ENCODE data around the gene ROCK1. TPM values are rescaled to one million over a fixed set of nuclear protein-coding genes. Genes with fewer than 3 reads are reported as not detected.

Gene ROCK1
- total RNA-seq, 1 experiment from 2014 or later: 14.3 TPM

- DNase-seq (ENCODE audit: low read depth, low spot score): no peak
Measured at GRCh38 chr18:21112140-21112473, 494 bp upstream of the ROCK1 start.

GRCh38 chr18:21110713-21111345 is 784 bp downstream of the ROCK1 start:
- in situ Hi-C loops (cut with HindIII; ENCODE audit: low pct_unique_long_range_greater_than_20kb, low sequenced_read_pairs): no loop called here
- peak; percentile 14 for DNase-seq (ENCODE audit: low read depth, low spot score)

More at GRCh38 chr18:21112140-21112473, 494 bp upstream of the ROCK1 start:
- in situ Hi-C loops (cut with HindIII; ENCODE audit: low pct_unique_long_range_greater_than_20kb, low sequenced_read_pairs): no loop called here

DNA sequence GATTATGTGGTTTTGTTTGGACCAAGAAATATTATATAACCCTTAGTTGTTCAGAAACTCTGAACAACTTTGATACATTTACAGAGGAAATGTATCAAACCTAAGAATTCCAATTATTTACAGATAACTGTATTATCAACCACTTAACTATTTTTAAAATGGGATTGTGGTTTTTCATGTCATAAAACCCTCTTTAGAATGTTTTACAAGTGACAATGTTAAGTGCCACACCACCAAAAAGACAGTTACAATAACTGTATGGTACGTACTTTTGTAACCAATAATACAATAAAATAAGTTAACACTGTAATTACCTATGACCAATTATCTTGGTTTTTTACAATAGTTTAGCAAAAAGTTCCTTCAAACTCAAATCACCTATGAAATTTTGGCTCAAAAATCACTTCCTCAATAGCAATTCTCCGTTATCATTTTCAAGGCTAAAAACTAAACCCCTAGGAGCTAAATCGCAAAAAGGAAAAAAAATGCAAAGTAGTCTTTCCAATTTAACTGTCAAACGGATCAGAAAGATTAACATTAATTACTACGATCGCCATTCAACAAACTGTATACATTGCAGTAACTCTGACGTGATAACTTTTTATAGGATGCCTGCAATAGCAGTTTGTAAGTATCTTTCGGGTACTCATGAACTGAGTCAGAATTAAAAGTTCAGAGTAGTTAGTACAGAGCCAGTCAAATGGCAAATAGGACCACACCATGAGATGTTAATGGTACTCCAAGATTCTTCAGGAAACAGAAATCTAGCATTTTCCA is 1.5 kb downstream of the ROCK1 start:
- DNase-seq (ENCODE audit: low read depth, low spot score): no peak
- in situ Hi-C loops (cut with HindIII; ENCODE audit: low pct_unique_long_range_greater_than_20kb, low sequenced_read_pairs): no loop called here

GRCh38 chr18:21105936-21106335 is 5.7 kb downstream of the ROCK1 start:
- no peak for DNase-seq (ENCODE audit: low read depth, low spot score)
- in situ Hi-C loops (cut with HindIII; ENCODE audit: low pct_unique_long_range_greater_than_20kb, low sequenced_read_pairs): no loop called here

GRCh38 chr18:21101172-21101571 is 10.4 kb downstream of the ROCK1 start:
- in situ Hi-C loops (cut with HindIII; ENCODE audit: low pct_unique_long_range_greater_than_20kb, low sequenced_read_pairs): no loop called here
- no peak for DNase-seq (ENCODE audit: low read depth, low spot score)

- no peak for DNase-seq (ENCODE audit: low read depth, low spot score)
- in situ Hi-C loops (cut with HindIII; ENCODE audit: low pct_unique_long_range_greater_than_20kb, low sequenced_read_pairs): no loop called here
Measured at GRCh38 chr18:21100678-21101077, 10.9 kb downstream of the ROCK1 start.

DNA sequence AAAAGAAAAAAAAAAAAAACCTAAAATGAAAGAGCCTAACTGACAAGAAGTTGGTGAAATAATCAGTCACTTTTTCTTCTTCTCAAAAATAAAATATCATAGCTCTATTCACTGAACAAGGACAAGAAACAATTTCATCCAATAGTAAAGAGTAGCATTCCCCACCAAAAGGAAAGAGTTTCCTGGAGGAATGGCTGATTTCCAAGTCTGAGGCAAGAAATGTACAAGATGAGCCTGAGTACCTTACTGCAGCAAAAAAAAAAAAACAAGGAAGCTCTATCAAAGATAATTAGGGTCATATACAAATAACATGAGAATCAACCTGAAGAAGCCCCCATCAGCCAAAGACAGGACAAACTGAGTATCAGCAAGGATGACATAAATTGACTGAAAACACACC is 11.5 kb downstream of the ROCK1 start:
- no peak for DNase-seq (ENCODE audit: low read depth, low spot score)
- in situ Hi-C loops (cut with HindIII; ENCODE audit: low pct_unique_long_range_greater_than_20kb, low sequenced_read_pairs): no loop called here

DNA sequence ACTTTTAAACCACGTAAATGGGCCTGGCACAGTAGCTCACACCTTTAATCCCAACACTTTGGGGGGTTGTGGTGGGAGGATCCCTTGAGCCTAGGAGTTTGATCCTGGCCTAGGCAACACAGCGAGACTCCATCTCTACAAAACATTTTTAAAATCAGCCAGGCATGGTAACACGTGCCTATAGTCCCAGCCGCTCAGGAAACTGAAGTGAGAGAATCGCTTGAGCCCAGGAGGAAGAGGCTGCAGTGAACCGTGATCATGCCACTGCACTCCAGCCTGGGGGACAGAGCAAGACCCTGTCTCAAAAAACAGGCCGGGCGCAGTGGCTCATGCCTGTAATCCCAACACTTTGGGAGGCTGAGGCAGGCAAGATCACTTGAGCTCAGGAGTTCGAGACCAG is 12.2 kb downstream of the ROCK1 start:
- in situ Hi-C loops (cut with HindIII; ENCODE audit: low pct_unique_long_range_greater_than_20kb, low sequenced_read_pairs): no loop called here
- no peak for DNase-seq (ENCODE audit: low read depth, low spot score)

GRCh38 chr18:21096760-21097159 is 14.9 kb downstream of the ROCK1 start:
- in situ Hi-C loops (cut with HindIII; ENCODE audit: low pct_unique_long_range_greater_than_20kb, low sequenced_read_pairs): no loop called here

GRCh38 chr18:21093133-21093532 is 18.5 kb downstream of the ROCK1 start:
- in situ Hi-C loops (cut with HindIII; ENCODE audit: low pct_unique_long_range_greater_than_20kb, low sequenced_read_pairs): no loop called here

More at GRCh38 chr18:21096760-21097159, 14.9 kb downstream of the ROCK1 start:
- no peak for DNase-seq (ENCODE audit: low read depth, low spot score)

GRCh38 chr18:21090680-21091079 is 20.9 kb downstream of the ROCK1 start:
- in situ Hi-C loops (cut with HindIII; ENCODE audit: low pct_unique_long_range_greater_than_20kb, low sequenced_read_pairs): no loop called here
- no peak for DNase-seq (ENCODE audit: low read depth, low spot score)

More at GRCh38 chr18:21093133-21093532, 18.5 kb downstream of the ROCK1 start:
- no peak for DNase-seq (ENCODE audit: low read depth, low spot score)

DNA sequence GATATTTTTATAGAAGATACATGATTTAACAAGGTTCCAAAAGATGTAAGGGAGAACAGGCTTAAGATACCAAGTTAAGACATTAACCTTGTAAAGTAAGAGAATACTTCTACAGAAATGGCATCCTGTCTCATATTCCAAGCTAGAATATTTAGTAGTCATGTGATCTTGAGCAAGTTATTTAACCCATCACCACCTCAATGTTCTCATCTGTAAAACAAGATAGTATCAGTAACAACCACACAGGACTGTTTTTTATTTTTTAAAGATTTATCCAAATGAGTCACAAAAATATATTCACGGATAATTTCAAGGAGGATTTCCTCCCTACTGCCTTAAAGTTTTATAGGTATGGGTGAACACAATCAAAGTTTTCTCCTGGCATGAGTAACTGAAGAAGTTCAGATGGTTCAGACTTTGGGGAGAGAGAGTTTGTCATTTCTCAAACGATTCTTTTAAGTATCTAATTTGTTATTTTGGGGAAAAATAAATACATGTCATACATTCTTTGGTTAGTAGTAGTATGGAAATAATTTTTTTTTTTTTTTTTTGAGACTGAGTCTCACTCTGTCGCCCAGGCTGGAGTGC is 25.9 kb downstream of the ROCK1 start:
- in situ Hi-C loops (cut with HindIII; ENCODE audit: low pct_unique_long_range_greater_than_20kb, low sequenced_read_pairs): no loop called here
- no peak for DNase-seq (ENCODE audit: low read depth, low spot score)

DNA sequence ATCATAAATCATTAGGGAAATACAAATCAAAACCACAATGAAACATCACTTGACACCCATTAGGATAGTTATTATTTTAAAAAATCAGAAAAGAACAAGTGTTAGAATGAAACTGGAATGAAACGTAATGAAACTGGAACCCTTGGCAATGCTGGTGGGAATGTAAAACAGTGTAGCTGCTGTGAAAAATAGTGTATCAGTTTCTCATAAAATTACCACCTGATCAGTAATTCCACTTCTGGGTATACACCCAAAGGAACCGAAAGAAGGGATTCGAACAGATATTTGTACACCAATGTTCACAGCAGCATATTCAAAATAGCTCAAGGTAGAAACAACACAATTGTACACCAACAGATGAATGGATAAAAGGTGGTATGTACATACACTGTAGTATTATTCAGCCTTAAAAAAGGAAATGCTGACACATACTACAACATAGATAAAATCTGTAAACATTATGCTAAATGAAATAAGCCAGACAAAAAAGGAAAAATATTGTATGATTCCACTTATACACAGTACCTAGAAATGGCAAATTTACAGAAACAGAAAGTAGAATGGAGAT is 27.0 kb downstream of the ROCK1 start:
- in situ Hi-C loops (cut with HindIII; ENCODE audit: low pct_unique_long_range_greater_than_20kb, low sequenced_read_pairs): no loop called here
- no peak for DNase-seq (ENCODE audit: low read depth, low spot score)

GRCh38 chr18:21083017-21083416 is 28.6 kb downstream of the ROCK1 start:
- in situ Hi-C loops (cut with HindIII; ENCODE audit: low pct_unique_long_range_greater_than_20kb, low sequenced_read_pairs): no loop called here
- no peak for DNase-seq (ENCODE audit: low read depth, low spot score)

DNA sequence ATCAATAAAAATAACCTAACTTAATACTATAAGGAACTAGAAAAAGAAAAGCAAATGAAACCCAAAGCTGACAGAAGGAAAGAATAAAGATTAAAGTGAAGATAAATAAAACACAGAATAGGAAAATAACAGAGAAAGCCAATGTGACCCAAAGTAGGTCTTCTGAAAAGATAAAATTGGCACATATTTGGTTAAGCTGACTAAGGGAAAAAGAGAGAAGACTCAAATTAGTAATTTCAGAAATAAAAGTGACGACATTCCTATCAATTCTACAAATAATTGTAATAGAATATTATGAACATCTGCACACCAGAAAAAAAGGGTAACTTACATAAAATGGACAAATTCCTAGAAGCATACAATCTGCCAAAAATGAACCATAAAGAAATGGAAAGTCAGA is 30.2 kb downstream of the ROCK1 start:
- no peak for DNase-seq (ENCODE audit: low read depth, low spot score)
- in situ Hi-C loops (cut with HindIII; ENCODE audit: low pct_unique_long_range_greater_than_20kb, low sequenced_read_pairs): no loop called here

DNA sequence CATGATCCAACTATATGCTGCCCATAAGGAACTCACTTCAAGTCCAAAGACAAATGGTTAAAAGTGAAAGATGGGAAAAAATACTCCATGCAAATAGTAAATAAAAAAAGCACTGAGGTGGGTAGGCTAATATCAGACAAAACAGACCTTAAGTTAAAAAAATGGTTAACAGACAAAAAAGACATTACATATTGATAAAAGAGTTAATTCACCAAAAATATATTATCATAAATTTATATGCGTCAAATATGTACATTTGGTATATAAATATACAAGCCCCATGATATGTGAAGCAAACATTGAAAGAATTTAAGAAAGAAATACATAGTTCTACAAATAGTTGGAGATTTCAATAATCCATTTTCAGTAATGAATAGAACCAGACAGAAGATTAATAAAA is 31.0 kb downstream of the ROCK1 start:
- in situ Hi-C loops (cut with HindIII; ENCODE audit: low pct_unique_long_range_greater_than_20kb, low sequenced_read_pairs): no loop called here

GRCh38 chr18:21074336-21075323 is 37.0 kb downstream of the ROCK1 start:
- in situ Hi-C loops (cut with HindIII; ENCODE audit: low pct_unique_long_range_greater_than_20kb, low sequenced_read_pairs): no loop called here
- DNase-seq (ENCODE audit: low read depth, low spot score): no peak

More for the DNA sequence above, 31.0 kb downstream of the ROCK1 start:
- DNase-seq (ENCODE audit: low read depth, low spot score): no peak
